Heart left ventricle (tissue), 16 donors: Measurements from ENCODE around the gene LTBR. TPM values are rescaled to one million over a fixed set of nuclear protein-coding genes. Genes with fewer than 3 reads are reported as not detected.

ENCODE experiments used
- ATAC-seq, 4 donors: fragments of 200-7000 bp; cut with Tn5 transposase; one replicate each; pipeline ENCODE4 v1.9.1; 2020 to 2022; ENCODE audit warnings: moderate library complexity in 4 of 4, mild to moderate bottlenecking in 3 of 4, moderate number of reproducible peaks in 1 of 4
- DNase-seq, 5 donors: peaks; one replicate each; pipeline ENCODE4 v3.0.0-alpha.2; 2020
- H3K27ac ChIP-seq, 12 donors: fragments of 200-600 bp; sonication (generic) in 4 of 12; one replicate each; pipeline versions ENCODE4 v1.5.0 to v1.8.0; 2016 to 2022; ENCODE audit warnings: mild to moderate bottlenecking in 2 of 12
- H3K27me3 ChIP-seq, 9 donors: fragments of 200-600 bp; sonication (generic) in 2 of 9; one replicate each; pipeline versions ENCODE4 v1.5.1 to v1.8.0; 2016 to 2022; ENCODE audit warnings: mild to moderate bottlenecking in 3 of 9
- H3K36me3 ChIP-seq, 9 donors: fragments of 200-600 bp; sonication (generic) in 2 of 9; one replicate each; pipeline versions ENCODE4 v1.5.0 to v1.8.0; 2018 to 2022; ENCODE audit warnings: mild to moderate bottlenecking in 2 of 9
- H3K4me1 ChIP-seq, 12 donors: fragments of 200-600 bp; sonication (generic) in 4 of 12; one replicate each; pipeline versions ENCODE4 v1.5.0 to v1.8.0; 2016 to 2022; ENCODE audit warnings: mild to moderate bottlenecking in 3 of 12
- H3K4me3 ChIP-seq, 12 donors: fragments of 200-600 bp; sonication (generic) in 4 of 12; one replicate each; pipeline versions ENCODE4 v1.5.0 to v1.8.0; 2017 to 2022; ENCODE audit warnings: mild to moderate bottlenecking in 9 of 12, moderate library complexity in 4 of 12
- H3K9me3 ChIP-seq, 12 donors: fragments of 200-600 bp; sonication (generic) in 4 of 12; one replicate each; pipeline versions ENCODE4 v1.5.0 to v1.8.0; 2016 to 2022; ENCODE audit warnings: mild to moderate bottlenecking in 1 of 12
- CTCF ChIP-seq, 12 donors: fragments of 200-600 bp; sonication (generic) in 4 of 12; IDR thresholded peaks; one replicate each; pipeline versions ENCODE4 v1.5.0 to v1.8.0; 2018 to 2022; ENCODE audit warnings: antibody characterized with exemption in 12 of 12, mild to moderate bottlenecking in 5 of 12
- POLR2A ChIP-seq, 2 donors: fragments of 450-650 bp; IDR thresholded peaks; one replicate each; pipeline ENCODE4 v1.6.1; 2017; ENCODE audit warnings: antibody characterized with exemption in 2 of 2, mild to moderate bottlenecking in 2 of 2, moderate library complexity in 2 of 2
- WGBS, 4 donors: extraction: QIAGEN DNeasy Blood & Tissue Kit in 2 of 4; methylation state at CpG; one replicate each; pipeline versions ENCODE4 v1.1.5 to v1.1.7; 2013 to 2018; 5-methylcytosine and 5-hydroxymethylcytosine counted together
- intact Hi-C, 10 donors: fragments of 100-400 bp; cut with DNase I; formaldehyde crosslinking; loops; one replicate each; pipeline versions ENCODE4 v1.11.1 to v1.14.2; 2022
- polyA plus RNA-seq, 2 donors: library from polyadenylated mRNA; stranded (reverse); fragments of 200-250 nt; gene quantifications; one replicate each; pipeline ENCODE4 v1.2.3, GENCODE V29; 2013
- total RNA-seq, 9 donors: library from RNA; depleted of rRNA in 2 of 9; stranded (reverse); fragments of >200 nt in 2 of 9; fragmentation: NEBNext Ultra II Directional in 3 of 9; extraction: Animal tissue kit (Norgen Biotek cat#: 25700) in 3 of 9; gene quantifications; one replicate each; pipeline versions ENCODE4 v1.1.0 to v1.2.4, GENCODE V29; 2016 to 2023
- donor health status: ischemic (EF 13 %, LVEDD 7.1; RV severe dilation, severe dysfunction).
- donor health status: healthy with polysubstance abuse.
- donor health status: DM: no; HTN: yes; CAD: no.
- donor health status: DM: no; HTN: no; CAD: no.
- donor health status: ischemic (EF 25% LVEDD 6.9; RV normal size, moderate dysfunction).
- donor health status: ischemic (EF 25% LVEDD 5.7; RV mildly dilated, moderate dysfunction).
- donor health status: healthy.
- donor health status: DM: yes; HTN: yes; CAD: no.
- donor health status: ischemic (EF 35%, LVEDD 5.7; RV mildly dilated, moderate dysfunction).
- donor health status: nonischemic (EF 11% LVEDD 7.7; RV severe dilation, severe dysfunction).
- donor health status: DM: yes; HTN: yes; CAD: no.
- donor health status: PGD.
- donor health status: ischemic (EF 29% LVEDD 5.4; RV normal size, mild dysfunction).
- donor health status: nonischemic (EF 23%, LVEDD 6.1; RV moderate dilation, normal function).

The LTBR gene
- total and polyA plus RNA-seq, 11 donors: 16.0 to 83.4 (median 26.2) TPM

- Histone ChIP-seq H3K27ac (peak overlapping the region in 1 of 12 donors; percentile 80), H3K9me3 (no peaks in the 10 kb centered on the region), H3K4me3 (no peak overlapping the region), H3K27me3 (no peaks in the 10 kb centered on the region), H3K4me1 (peaks cover 0 to 72% (median 16%) of the 10 kb centered on the region in 12 donors), H3K36me3 (peaks cover 0 to 67% (median 57%) of the 10 kb centered on the region in 9 donors)
- DNase-seq (no peak), ATAC-seq (no peak)
- intact Hi-C loops: no loop called here
- TF ChIP-seq CTCF (IDR thresholded peaks at IDR 0.05) (no peak), POLR2A (IDR thresholded peaks at IDR 0.05) (no peak)
- WGBS, 4 donors: 82 to 90% (median 85%) methylated on average over 14 to 15 of the region's 15 CpGs
These were observed 6.3 kb downstream of the LTBR start for GRCh38 chr12:6390084-6390799.

DNA sequence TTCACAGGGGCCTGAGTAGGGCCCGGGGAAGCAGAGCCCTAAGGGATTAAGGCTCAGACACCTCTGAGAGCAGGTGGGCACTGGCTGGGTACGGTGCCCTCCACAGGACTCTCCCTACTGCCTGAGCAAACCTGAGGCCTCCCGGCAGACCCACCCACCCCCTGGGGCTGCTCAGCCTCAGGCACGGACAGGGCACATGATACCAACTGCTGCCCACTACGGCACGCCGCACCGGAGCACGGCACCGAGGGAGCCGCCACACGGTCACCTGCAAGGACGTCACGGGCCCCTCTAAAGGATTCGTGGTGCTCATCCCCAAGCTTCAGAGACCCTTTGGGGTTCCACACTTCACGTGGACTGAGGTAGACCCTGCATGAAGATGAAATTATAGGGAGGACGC lies 7.1 kb downstream of the LTBR start:
- H3K27me3 ChIP-seq: no peaks in the 10 kb centered on the region
- DNase-seq: no peak
- no peaks in the 10 kb centered on the region for H3K9me3 ChIP-seq
- TF ChIP-seq CTCF (IDR thresholded peaks at IDR 0.05) (no peak), POLR2A (IDR thresholded peaks at IDR 0.05) (no peak)
- peak overlapping the region in 1 of 12 donors; percentile 80 for H3K27ac ChIP-seq
- H3K4me3 ChIP-seq: no peak overlapping the region
- H3K4me1 ChIP-seq: peaks cover 0 to 66% (median 12%) of the 10 kb centered on the region in 12 donors
- intact Hi-C loops: no loop called here
- WGBS, 4 donors: 87 to 92% (median 91%) methylated on average over 14 to 17 of the region's 17 CpGs
- H3K36me3 ChIP-seq: peaks cover 0 to 62% (median 54%) of the 10 kb centered on the region in 9 donors
- ATAC-seq: peak in 2 of 4 donors; percentile 4 to 6

DNA sequence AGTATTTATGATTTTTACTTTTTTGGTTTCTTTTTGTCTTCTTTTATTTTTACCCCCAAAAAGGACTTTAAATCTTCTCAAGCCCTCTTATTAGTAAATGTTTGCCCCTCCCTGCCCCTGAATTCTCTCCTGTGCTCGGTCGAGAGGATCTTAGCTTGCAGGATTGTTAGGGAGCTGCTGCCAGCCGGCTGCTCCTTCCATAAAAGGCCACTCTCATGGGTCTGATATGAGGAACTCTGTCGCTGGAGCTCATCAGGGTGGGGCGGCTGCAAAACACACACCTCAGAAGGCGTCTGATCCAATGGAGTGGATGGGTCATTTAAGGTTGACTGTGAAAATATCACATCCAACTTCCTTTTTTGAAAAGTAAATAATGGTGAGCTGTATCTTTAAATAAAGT lies 8.5 kb downstream of the LTBR start:
- WGBS, 4 donors: 8 to 12% (median 11%) methylated on average over 6 of the region's 6 CpGs
- peaks cover 0 to 47% (median 39%) of the 10 kb centered on the region in 9 donors for H3K36me3 ChIP-seq
- intact Hi-C loops: no loop called here
- no peak for TF ChIP-seq CTCF (IDR thresholded peaks at IDR 0.05)
- TF ChIP-seq POLR2A (IDR thresholded peaks at IDR 0.05): no peak
- H3K9me3 ChIP-seq: no peaks in the 10 kb centered on the region
- peaks cover 0 to 52% (median 10%) of the 10 kb centered on the region in 12 donors for H3K4me1 ChIP-seq
- DNase-seq: peak in 2 of 5 donors; percentile 58 to 72
- no peak overlapping the region for H3K4me3 ChIP-seq
- no peaks in the 10 kb centered on the region for H3K27me3 ChIP-seq
- ATAC-seq: peak; percentile 49 to 86 (median 68)
- H3K27ac ChIP-seq: peak overlapping the region in 10 of 12 donors; percentile 39 to 80 (median 61)

DNA sequence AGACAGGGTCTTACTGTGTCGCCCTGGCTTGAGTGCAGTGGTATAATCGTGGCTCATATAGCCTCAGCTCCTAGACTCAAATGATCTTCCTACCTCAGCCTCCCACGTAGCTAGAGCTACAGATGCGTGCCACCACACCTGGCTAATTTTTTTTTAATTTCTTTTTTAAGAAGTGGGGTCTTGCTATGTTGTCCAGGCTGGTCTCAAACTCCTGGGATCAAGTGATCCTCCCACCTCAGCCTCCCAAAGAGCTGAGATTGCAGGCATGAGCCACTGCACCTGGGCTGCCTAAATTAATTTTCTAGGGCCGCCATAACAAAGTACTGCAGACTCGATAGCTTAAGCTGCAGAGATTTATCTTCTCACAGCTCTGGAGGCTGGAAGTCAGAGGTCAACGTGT lies 9.1 kb downstream of the LTBR start:
- H3K36me3 ChIP-seq: peaks cover 0 to 41% (median 33%) of the 10 kb centered on the region in 9 donors
- no peaks in the 10 kb centered on the region for H3K27me3 ChIP-seq
- no peak for ATAC-seq
- H3K9me3 ChIP-seq: no peaks in the 10 kb centered on the region
- WGBS, 4 donors: 91 to 94% (median 93%) methylated on average over 7 of the region's 7 CpGs
- peaks cover 0 to 46% (median 10%) of the 10 kb centered on the region in 12 donors for H3K4me1 ChIP-seq
- peak overlapping the region in 2 of 12 donors; percentile 68 to 80 for H3K27ac ChIP-seq
- intact Hi-C loops: no loop called here
- H3K4me3 ChIP-seq: no peak overlapping the region
- TF ChIP-seq CTCF (IDR thresholded peaks at IDR 0.05) (no peak), POLR2A (IDR thresholded peaks at IDR 0.05) (no peak)
- DNase-seq: no peak
